ENCODE results near the gene C9orf43. TPM values are rescaled to one million over a fixed set of nuclear protein-coding genes. Genes with fewer than 3 reads are reported as not detected.

The C9orf43 gene
- total and polyA plus RNA-seq, 9 of the 15 experiments (the other 6 are each of a cell fraction or from before 2014, with no cell fraction given), result 0.21 to 0.58 (median 0.33) TPM

- TF ChIP-seq ZNF407 (IDR thresholded peaks at IDR 0.05; ENCODE audit: low read depth), result no peak
- no peak for TF ChIP-seq ELF2 (CRISPR knock-in tag; IDR thresholded peaks at IDR 0.05)
- no peak for TF ChIP-seq CBX8 (IDR thresholded peaks at IDR 0.05; ENCODE audit: borderline replicate concordance, extremely low read depth, low read depth, low read length, poor library complexity, severe bottlenecking)
- TF ChIP-seq ZNF23 (CRISPR knock-in tag; IDR thresholded peaks at IDR 0.05), result no peak
- no peak for TF ChIP-seq NUFIP1 (IDR thresholded peaks at IDR 0.05; ENCODE audit: partially characterized antibody)
- peak; percentile 87; the same call in 1 of the 2 replicates for TF ChIP-seq BCL6 (CRISPR knock-in tag; IDR thresholded peaks at IDR 0.05)
- TF ChIP-seq ZNF740 (CRISPR knock-in tag; IDR thresholded peaks at IDR 0.05), result no peak
- TF ChIP-seq ZNF740 (tag; IDR thresholded peaks at IDR 0.05), result no peak
- TF ChIP-seq HOMEZ (CRISPR knock-in tag; IDR thresholded peaks at IDR 0.05), result no peak
- no peak for TF ChIP-seq PRMT5 (CRISPR knock-in tag; IDR thresholded peaks at IDR 0.05)
Observed at GRCh38 chr9:113368982-113369854, 41.3 kb upstream of the C9orf43 start (continued).
